HG03460 (cell line): Measurements from ENCODE around the gene FAF1.
"Not testable (repeated sequence)": the region's sequence is repeated elsewhere in the genome, so short reads cannot be mapped to it uniquely, and the experiment has no call there.

Experiments
- ATAC-seq: cut with Tn5 transposase; IDR thresholded peaks from one replicate; pipeline ENCODE4 v1.9.1; 2021; ENCODE audit not compliant: unreplicated experiment

Gene FAF1

DNA sequence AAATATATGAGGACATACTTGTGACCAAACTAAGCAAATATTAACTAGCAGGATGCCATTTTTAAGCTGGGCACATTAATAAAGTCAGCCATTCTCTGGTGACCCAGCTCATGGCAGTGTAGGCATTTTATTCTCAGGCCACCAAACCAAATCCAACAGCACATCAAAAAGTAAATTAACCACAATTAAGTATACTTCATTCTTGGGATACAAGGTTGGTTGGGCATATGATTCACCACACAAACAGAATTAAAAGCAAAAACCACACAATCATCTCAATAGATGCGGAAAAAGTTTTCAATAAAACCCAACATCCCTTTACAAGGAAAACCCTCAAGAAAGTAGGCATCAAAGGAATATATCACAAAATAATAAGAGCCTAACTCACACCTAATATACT, 101.3 kb downstream of the FAF1 start:
- ATAC-seq: no peak

DNA sequence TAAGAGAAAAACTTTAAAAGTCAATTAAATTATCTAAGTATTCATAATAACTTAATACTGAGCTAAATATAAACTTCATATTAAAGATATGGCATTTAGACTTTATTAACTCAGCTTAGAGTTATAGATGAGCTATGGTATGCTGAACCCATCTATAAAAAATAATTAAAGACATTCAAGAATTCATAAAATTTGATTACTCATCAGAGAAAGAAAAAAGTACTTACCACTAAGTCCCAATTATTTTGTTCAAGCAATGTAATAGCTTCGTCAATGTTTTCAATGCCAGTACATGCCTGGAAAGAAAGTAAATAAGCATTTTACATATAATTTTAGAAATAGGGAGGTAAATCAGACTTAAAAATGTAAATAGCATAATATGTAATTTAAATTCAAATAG, 102.4 kb downstream of the FAF1 start:
- no peak for ATAC-seq

DNA sequence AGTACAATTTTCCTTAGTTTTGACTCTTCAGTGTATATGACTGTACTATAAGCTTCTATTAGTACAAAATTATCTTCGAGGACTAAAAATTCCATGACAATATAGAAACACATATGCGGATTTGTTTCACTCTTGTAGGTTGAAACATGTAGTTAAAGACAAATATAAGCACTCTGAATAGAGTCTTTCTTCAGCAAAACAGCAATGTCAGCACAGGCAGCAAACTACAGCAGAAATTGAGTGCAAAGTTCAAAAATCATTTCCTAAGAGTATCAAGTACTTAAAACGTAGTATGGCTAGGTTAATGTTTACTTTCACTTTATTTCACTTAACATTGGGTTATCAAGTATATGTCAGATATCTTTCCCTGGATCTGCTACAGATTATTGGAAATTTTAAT, 106.7 kb downstream of the FAF1 start:
- no peak for ATAC-seq

DNA sequence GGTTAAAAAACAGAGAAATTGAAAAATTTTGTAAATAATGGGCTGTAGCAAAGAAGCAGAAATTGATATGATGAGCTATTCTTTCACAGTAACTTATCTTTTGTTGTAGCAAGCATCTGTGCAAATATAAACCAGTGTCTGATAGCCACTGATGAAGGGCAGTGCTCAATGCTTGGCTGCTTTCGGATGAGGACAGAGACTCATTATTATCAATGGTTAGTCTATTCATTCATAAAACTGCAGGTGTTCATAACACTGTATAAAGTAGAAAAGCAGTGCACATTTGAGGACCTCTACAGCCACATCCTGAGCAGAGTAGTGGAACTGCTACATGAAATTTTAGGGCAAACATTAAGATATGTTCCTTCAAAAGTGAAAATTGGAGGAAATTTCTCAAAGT, 107.2 kb downstream of the FAF1 start:
- ATAC-seq: no peak

DNA sequence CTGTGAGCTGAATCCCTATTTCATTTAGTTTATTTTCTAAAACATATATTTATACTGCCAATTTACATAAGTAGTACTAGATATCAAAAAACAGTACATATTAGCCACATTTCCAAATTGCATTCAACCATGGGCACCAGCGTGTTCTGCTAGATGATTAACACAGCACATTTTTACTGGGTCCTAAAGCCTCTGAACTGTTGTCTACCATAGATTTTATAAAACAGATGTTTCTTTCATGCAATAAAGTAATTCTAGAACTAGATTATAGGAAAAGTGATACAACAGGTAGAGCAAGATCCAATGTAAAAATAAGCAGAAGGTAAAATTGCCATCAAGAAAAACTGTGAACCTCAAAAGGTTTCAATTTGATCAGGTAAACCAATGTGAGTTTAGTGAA, 108.6 kb downstream of the FAF1 start:
- ATAC-seq: no peak

DNA sequence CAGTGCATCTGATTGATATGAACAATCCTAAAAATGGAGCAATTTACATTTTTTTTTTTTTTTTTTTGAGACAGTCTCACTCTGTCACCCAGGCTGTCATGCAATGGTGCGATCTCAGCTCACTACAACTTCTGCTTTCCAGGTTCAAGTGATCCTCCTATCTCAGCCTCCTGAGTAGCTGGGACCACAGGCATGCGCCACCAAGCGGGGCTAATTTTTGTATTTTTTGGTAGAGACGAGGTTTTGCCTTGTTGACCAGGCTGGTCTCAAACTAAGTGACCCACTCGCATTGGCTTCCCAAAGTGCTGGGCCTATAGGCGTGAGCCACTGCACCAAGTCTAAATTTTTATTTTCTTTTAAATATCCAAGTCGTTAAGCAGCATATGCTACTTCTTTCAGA, 109.0 kb downstream of the FAF1 start:
- ATAC-seq: no peak

DNA sequence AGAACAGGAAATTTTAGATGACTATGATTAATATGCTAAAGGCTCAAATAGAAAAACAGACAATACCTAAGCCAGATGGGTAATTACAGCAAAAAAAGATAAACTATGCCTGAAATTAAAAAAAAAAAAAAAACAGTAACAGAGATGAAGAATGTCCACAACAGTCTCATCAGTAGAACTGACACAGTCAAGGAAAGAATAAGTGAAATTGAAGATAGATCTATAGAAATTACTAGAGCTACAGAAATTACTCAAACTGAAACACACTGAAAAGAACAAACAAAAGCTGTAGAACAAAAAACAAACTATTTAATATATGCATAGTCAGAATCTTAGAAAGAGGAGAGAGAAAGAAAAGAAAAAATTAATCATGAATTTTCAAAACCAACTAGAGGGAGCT, 112.8 kb downstream of the FAF1 start:
- ATAC-seq: no peak

DNA sequence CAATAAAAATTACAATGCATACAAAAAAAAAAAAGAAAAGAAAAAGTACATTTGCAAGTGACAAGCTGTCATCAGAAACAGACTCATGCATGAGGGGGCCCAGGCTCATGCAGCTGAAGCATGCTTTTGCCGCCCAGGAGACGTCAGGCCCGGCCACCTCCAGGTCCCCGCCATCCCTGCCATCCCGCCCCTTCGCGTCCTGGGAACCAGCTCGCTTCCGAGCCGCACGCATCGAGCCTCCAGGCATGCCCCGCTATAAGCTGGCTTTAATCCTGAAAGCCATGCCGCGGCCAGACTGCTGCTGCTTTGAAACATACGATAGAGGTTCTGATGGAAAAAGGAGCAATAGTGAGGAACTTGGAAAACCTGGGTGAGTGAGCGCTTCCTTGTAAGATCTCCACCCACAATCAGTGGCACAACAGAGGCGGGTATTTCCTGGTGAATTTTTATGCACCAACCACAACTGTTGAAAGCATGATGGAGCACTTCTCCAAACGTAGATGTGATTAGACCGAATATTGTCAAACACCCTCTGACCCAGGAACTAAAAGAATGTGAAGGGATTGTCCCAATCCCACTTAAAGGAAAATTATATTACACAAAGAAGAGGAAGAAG, 113.7 kb downstream of the FAF1 start:
- no peak for ATAC-seq

DNA sequence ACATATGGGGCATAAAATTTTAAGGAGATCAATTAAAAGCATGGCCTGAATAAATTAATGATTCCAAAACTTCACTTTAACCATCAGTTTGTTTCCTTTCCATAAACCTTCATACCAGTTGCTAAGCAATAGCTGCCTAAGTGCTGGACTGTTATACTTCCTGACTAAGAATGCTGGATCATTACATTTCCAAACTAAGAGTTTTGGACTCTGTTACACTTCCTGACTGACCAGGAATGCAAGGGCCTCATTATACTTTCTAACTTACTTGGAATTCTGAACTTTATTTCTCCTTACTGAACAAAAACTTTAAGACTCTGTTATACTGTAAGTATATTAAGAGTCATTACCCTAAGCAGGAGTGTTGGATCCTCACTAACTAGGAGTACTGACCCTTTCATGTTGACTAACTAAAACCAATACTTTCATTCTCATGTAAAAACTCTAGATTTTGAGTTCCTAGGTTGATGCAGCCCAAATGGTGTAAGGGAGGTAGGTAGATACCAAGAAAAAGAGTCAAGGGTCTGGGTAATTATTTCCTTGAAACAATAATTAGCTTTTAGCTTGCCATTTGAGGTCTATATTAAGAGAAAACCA, 118.2 kb downstream of the FAF1 start:
- ATAC-seq: no peak

DNA sequence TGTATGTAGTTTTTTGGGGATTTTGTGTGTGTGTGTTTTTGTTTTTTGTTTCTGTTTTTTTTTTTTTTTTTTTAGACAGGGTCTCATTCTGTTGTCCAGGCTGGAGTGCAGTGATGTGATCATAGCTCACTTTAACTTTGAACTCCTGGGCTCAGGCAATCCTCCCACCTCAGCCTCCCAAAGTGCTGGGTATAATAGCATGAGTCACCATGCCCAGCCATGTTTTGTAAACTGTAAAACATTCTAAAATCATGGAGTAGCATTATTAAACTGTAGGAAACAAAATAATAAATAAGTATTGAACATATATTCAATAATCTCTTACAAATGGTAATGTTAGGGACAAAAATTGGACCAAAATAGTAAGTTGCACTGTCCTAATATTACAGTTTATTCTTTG, 124.0 kb downstream of the FAF1 start:
- no peak for ATAC-seq

DNA sequence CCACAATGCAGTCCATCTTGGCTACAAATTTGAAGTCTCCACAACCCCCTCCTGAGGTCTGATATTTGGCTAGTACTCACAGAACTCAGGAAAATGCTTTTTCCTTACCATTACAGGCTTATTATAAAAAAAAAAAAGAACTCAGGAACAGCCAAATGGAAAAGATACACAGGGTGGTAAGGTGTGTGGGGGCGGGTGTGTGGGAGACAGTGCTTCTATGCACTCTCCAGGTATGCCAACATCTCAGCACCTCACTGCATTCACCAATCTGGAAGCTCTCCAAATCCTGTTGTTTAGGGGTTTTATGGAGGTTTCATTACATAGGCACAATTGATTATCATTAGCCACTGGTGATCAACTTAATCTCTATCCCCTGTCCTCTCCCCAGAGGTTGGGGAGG, 126.9 kb downstream of the FAF1 start:
- no peak for ATAC-seq

DNA sequence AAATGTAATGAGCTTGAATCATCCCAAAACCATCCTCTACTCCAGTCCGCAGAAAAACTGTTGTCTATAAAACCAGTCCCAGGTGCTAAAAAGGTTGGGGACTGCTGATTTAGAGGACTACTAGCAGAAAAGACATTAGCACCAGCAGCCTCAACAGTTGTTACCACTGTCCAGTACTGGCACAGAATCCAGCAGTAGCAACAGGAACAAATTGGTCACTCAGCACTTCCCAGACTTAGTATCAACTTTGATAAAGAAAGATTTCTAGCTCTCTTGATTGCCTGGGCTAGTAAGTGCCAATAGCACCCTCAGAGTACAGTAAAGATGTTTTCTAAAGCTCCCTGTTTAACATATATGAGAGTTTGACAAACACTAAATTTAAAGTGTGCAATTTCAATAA, 127.9 kb downstream of the FAF1 start:
- ATAC-seq: no peak

DNA sequence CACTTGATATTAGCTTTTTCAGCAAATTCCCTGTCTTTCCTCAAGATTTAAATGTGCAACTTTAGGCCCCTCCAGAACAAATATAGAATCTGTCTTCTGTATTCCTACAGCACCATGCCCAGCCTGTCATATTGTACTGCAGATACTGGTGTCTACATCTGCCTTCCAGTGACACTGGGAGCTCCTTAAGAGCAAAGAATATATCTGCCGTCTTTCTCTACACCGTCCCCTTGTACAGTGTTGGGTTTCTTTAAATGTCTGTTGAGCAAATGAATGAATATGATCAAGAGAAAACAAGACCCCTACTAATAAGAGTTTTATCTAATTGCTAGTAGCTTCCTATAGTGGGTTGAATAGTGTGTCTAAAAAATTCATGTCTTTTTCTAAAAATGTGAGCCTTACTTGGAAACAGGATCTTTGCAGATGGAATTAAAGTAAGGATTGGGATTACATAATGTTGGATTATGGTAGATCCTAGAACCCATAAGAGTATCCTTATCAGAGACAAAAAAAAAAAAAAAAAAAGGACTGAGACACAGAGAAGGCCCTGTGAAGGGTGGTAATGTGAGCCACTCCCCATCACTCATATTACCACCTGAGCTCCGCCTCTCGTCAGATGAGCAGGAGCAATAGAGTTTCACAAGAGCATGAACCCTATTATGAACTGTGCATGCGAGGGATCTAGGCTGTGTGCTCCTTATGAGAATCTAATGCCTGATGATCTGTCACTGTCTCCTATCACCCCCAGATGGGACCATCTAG, 128.6 kb downstream of the FAF1 start:
- ATAC-seq: no peak

DNA sequence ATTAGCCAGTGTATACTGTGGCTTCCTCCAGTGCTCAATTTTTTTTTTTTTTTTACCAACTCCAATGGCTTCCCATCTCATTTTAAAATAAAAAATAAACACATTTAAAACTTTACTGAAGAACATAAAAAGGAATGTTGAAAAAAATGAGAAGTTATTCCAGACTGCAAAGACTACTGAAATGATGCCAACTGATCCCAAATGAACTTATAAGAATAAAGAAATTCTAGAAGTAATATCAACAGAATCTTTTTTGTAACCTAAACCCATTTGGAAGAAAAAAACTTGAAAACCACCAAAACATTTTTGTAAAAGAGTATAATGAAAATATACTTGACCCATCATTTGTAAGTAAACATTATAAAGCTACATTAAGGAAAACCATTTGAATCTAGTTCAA, 129.4 kb downstream of the FAF1 start:
- no peak for ATAC-seq

DNA sequence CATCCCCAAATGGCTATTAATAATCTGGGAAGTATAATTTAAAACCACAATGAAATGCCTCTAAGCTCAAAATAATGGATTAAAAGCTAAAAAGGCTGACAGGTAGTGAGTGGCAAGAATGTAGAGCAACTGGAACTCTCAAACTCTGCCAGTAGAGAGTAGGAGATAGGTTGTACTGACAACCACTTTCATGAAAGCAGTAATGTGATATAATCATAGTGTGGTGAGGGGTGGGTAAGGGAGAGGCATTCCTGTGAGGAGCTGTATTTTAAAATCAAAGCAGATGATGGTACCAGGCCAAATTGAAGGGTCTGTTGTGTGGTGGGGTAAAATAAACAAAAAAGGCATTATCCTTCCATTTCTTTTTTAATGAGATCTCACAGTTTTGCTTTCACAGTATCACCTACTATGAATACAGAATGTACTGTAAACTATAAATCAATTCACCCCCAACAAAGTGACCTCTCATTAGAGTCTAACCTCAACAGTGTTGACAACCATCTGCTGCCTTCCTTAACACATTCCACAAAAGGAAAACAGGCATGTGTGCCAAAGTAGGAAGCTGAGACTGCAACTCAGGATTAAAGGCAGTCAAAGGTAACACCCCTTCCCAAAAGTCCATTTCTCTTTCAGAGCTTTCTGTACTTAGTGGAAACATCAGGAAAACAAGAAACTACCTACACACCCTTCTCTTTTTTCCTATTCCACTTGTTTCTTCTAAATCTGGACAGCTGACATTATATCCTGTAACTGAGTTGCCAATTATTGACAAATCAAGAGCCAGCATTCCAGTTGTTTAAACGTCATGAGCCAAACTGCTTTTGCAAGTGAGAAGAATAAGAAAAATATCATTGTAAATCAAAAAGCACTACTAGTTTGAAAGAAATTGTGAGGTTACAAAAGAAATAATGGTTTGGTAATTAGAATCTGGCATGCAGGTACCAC, 130.8 kb downstream of the FAF1 start:
- no peak for ATAC-seq

DNA sequence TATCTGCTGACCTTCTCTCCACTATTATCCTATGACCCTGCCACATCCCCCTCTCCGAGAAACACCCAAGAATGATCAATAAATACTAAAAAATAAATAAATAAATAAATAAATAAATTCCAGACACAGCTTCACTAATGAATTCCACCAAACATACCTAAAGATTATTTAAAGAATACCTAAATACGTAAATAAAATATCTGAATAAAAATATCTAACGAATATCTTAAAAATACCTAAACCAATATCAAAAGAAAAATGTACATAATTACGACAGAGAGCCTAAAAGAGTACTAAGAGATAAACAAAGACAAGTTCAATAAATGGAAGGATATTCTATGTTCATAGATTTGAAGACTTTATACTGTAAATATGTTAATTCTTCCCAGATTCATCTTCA, 132.5 kb downstream of the FAF1 start:
- no peak for ATAC-seq

DNA sequence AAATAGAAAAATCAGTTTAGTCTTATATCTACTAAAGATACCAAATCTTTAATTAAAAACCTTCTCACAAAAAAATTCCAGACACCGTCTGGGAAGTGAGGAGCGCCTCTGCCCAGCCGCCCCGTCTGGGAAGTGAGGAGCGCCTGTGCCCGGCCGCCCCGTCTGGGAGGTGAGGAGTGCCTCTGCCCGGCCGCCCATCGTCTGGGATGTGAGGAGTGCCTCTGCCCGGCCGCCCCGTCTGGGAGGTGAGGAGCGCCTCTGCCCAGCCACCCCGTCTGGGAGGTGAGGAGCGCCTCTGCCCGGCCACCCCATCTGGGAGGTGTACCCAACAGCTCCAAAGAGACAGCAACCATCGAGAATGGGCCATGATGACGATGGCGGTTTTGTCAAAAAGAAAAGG, 133.3 kb downstream of the FAF1 start:
- ATAC-seq: not testable (repeated sequence)

DNA sequence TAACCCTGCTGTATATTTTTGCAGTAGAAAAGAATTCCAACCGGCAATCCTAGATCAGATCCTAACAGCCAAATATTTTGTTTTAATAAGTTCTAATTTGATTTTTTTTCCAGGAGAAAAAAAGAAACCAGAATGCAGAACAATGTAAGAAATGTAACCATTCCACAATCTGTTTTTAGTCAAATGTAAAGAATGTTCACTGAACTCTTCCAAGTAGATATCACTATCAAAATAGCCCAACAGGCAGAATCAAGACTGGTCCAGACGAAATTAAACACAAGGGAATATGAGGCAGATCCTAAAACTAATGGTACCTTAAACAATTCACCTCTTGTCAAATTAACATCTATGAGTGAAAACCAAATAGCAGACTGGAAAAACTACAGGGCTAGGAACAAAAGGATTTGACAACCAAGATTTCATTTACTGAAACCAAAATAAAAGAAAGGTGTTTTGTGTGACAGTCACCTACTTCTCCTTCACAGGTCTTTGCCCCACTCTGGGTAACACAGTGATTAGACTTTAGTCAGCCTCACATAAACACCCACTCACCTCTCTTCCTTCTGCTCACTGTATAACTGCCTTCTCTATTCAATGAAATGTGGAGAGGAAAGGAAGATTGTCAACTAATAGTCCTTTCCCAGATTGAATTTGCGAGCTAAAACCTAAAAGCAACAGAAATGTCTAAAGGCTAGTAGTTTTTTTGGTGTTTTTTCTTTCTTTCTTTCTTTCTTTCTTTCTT, 137.9 kb downstream of the FAF1 start:
- ATAC-seq: no peak

DNA sequence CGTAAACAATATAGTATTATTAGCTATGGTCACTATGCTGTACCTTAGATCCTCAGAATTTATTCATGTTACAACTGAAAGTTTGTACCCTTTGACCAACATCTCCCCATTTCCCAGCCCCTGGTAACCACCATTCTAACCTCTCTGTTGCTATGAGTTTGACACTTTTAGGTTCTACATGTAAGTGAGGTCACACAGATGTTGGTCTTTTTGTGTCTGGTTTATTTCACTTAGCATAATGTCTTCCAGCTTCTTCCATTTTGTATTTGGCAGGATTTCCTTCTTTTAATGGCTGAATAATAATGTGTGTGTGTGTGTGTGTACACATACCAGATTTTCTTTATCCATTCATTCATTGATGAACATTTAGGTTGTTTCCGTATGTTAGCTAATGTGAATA, 139.5 kb downstream of the FAF1 start:
- no peak for ATAC-seq

DNA sequence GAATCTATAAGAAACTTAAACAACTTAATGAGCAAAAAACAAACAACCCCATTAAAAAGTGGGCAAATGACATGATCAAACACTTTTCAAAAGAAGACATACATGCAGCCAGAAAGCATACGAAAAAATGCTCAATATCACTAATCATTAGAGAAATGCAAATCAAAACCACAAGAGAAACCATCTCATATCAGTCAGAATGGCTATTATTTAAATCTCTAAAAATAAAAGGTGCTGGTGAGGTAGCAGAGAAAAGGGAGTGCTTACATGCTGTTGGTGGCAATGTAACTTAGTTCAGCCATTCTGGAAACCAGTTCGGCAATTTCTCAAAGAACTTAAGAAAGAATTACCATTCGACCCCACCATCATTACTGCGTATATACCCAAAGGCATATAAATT, 147.7 kb downstream of the FAF1 start:
- peak; percentile 52 for ATAC-seq

DNA sequence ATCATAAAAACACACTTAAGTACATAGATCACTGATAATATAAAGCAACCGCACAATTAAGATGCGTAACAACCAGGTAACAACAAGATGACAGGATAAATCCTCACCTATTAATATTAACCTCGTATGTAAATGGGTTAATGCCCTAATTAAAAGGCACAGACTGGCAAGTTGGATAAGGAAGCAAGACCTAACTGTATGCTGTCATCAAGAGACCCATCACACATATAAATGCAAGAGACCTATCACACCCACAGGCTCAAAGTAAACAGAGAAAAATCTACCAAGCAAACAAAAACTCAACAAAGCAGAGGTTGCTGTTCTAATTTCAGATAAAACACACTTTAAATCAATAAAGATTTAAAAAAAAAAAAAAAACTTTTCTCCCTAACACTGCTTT, 151.8 kb downstream of the FAF1 start:
- ATAC-seq: no peak
